HepG2 (cell line): ENCODE measurements around the gene MFSD11. TPM values are rescaled to one million over a fixed set of nuclear protein-coding genes. Genes with fewer than 3 reads are reported as not detected.

Source experiments
- ATAC-seq: fragments of 200-7000 bp; cut with Tn5 transposase; 3 replicates; pipeline ENCODE4 v1.9.1; 2020; ENCODE audit warnings: mild to moderate bottlenecking, moderate library complexity
- BruUV-seq: library from RNA; stranded (reverse); fragments of 400-500 nt; replicated peaks from 2 replicates; lab custom pipeline; 2021; lab: Mats Ljungman, UMichigan
- CTCF ChIA-PET: fragments of 300-600 bp; formaldehyde crosslinking; extraction: SDS; loops from one replicate; lab custom pipeline; 2021; ENCODE audit warnings: low total read pairs, inconsistent platforms, low intra/inter-chr PET ratio; lab: Yijun Ruan, JAX
- POLR2A ChIA-PET: fragments of 350-600 bp; sonication (Branson Sonifier 250); formaldehyde crosslinking; loops from one replicate; lab custom pipeline; 2020; ENCODE audit warnings: antibody characterized with exemption, inconsistent platforms; lab: Yijun Ruan, JAX
- DNase-seq: peaks from one replicate; pipeline ENCODE4 v3.0.0-alpha.2; 2015; ENCODE audit warnings: low spot score
- FAIRE-seq: peaks from 3 replicates; lab custom pipeline; 2011; peaks lifted over from hg19 to GRCh38; lab: Jason Lieb, UNC
- H2AFZ ChIP-seq: one replicate; pipeline ENCODE4 v1.6.1; 2011; ENCODE audit warnings: low read length, inconsistent platforms
- H3K27ac ChIP-seq: fragments of 300-600 bp; 3 replicates; pipeline ENCODE4 v1.8.0; 2011; ENCODE audit warnings: mixed run types, mild to moderate bottlenecking, mixed read lengths, low read length, inconsistent platforms; ENCODE audit not compliant: insufficient read depth; ENCODE audit errors: extremely low read length
- H3K27me3 ChIP-seq, 2 experiments: fragments of 200-600 bp in 1 of 2; 2 replicates in 1 of 2; 3 replicates in 1 of 2; pipeline versions ENCODE4 v1.6.0 to v1.8.0; 2011; ENCODE audit warnings: low read length in 2 of 2, mild to moderate bottlenecking in 2 of 2, moderate library complexity in 2 of 2, inconsistent platforms in 1 of 2; ENCODE audit not compliant: insufficient read depth in 2 of 2, control insufficient read depth in 1 of 2
- H3K36me3 ChIP-seq, 2 experiments: fragments of 200-600 bp in 1 of 2; replicated peaks in 1 of 2; 2 replicates in 1 of 2; 3 replicates in 1 of 2; pipeline versions ENCODE4 v1.5.1 to v1.8.0; 2011; ENCODE audit warnings: low read length in 2 of 2, inconsistent platforms in 1 of 2; ENCODE audit not compliant: insufficient read depth in 2 of 2, control insufficient read depth in 1 of 2
- H3K4me1 ChIP-seq: 2 replicates; pipeline ENCODE4 v1.5.1; 2012; ENCODE audit warnings: low read length, inconsistent platforms; ENCODE audit not compliant: insufficient read depth
- H3K4me2 ChIP-seq: 2 replicates; pipeline ENCODE4 v1.6.0; 2011; ENCODE audit warnings: low read depth, low read length, inconsistent platforms
- H3K4me3 ChIP-seq, 3 experiments: fragments of 200-600 bp in 1 of 3; sonication (generic), shearing (Covaris generic) in 1 of 3; replicated peaks in 1 of 3; 2 replicates each; pipeline ENCODE4 v1.5.1; 2011 to 2016; ENCODE audit warnings: low read length in 3 of 3, inconsistent platforms in 2 of 3, low read depth in 2 of 3, mild to moderate bottlenecking in 2 of 3, control low read depth in 1 of 3, mixed read lengths in 1 of 3; ENCODE audit not compliant: insufficient read depth in 1 of 3
- H3K79me2 ChIP-seq: one replicate; pipeline ENCODE4 v1.6.1; 2011; ENCODE audit warnings: low read length, inconsistent platforms; ENCODE audit not compliant: insufficient read depth
- H3K9ac ChIP-seq: 2 replicates; pipeline ENCODE4 v1.6.0; 2011; ENCODE audit warnings: mild to moderate bottlenecking, low read depth, low read length, inconsistent platforms; ENCODE audit not compliant: insufficient read depth
- H3K9me3 ChIP-seq: 2 replicates; pipeline ENCODE4 v1.5.1; 2012; ENCODE audit warnings: mild to moderate bottlenecking, low read length
- H4K20me1 ChIP-seq: 2 replicates; pipeline ENCODE4 v1.6.0; 2011; ENCODE audit warnings: inconsistent platforms, mild to moderate bottlenecking, low read length, moderate library complexity; ENCODE audit not compliant: insufficient read depth
- DNMT3B ChIP-seq: conservative IDR thresholded peaks from 2 replicates; pipeline ENCODE4 v1.6.1; 2016; ENCODE audit warnings: missing biosample characterization, control low read depth
- HMG20A ChIP-seq: IDR thresholded peaks from 2 replicates; pipeline ENCODE4 v1.6.1; 2016; ENCODE audit warnings: borderline replicate concordance
- KDM1A ChIP-seq: IDR thresholded peaks from 2 replicates; pipeline ENCODE4 v1.6.1; 2016; ENCODE audit warnings: missing compliant biosample characterization
- SRSF1 ChIP-seq: fragments of 200-400 bp; formaldehyde crosslinking; optimal IDR thresholded peaks from 2 replicates; pipeline ENCODE3; 2017; ENCODE audit warnings: mild to moderate bottlenecking, low read depth, low read length, moderate library complexity
- TBL1XR1 ChIP-seq: fragments of 150-350 bp; IDR thresholded peaks from 2 replicates; pipeline ENCODE4 v1.6.1; 2014; ENCODE audit warnings: borderline replicate concordance, low read length; ENCODE audit not compliant: partially characterized antibody
- TRIM22 ChIP-seq: fragments of 450-650 bp; IDR thresholded peaks from 2 replicates; pipeline ENCODE4 v1.6.1; 2017
- XBP1 ChIP-seq: sonication (generic); formaldehyde crosslinking; IDR thresholded peaks from 2 replicates; pipeline ENCODE4 v1.5.0; 2020; ENCODE audit warnings: missing genetic modification reagents
- ZBTB37 ChIP-seq: sonication (generic); formaldehyde crosslinking; IDR thresholded peaks from 2 replicates; pipeline ENCODE4 v1.4.0; 2020; ENCODE audit warnings: mild to moderate bottlenecking, missing genetic modification reagents
- ZFP1 ChIP-seq: IDR thresholded peaks from 2 replicates; pipeline ENCODE4 v1.6.1; 2016
- ZFP36 ChIP-seq: fragments of 150-350 bp; IDR thresholded peaks from 2 replicates; pipeline ENCODE4 v1.6.1; 2018; ENCODE audit warnings: borderline replicate concordance, low read length, low read depth; ENCODE audit not compliant: partially characterized antibody
- ZFP37 ChIP-seq: sonication (generic); formaldehyde crosslinking; IDR thresholded peaks from 2 replicates; pipeline ENCODE4 v1.4.0; 2020; ENCODE audit warnings: missing genetic modification reagents, borderline replicate concordance
- ZFP41 ChIP-seq: sonication (generic); formaldehyde crosslinking; IDR thresholded peaks from 2 replicates; pipeline ENCODE4 v1.4.0; 2020; ENCODE audit warnings: mild to moderate bottlenecking, missing genetic modification reagents, borderline replicate concordance
- ZIK1 ChIP-seq: sonication (generic); formaldehyde crosslinking; IDR thresholded peaks from 2 replicates; pipeline ENCODE4 v1.5.0; 2020; ENCODE audit warnings: mild to moderate bottlenecking, low read depth, missing genetic modification reagents, borderline replicate concordance
- ZNF124 ChIP-seq: sonication (generic); formaldehyde crosslinking; IDR thresholded peaks from 2 replicates; pipeline ENCODE4 v1.4.0; 2020; ENCODE audit warnings: missing genetic modification reagents
- ZNF34 ChIP-seq: sonication (generic); formaldehyde crosslinking; IDR thresholded peaks from 2 replicates; pipeline ENCODE4 v1.4.0; 2020; ENCODE audit warnings: mild to moderate bottlenecking, missing genetic modification reagents, borderline replicate concordance
- ZNF550 ChIP-seq: sonication (generic); formaldehyde crosslinking; IDR thresholded peaks from 2 replicates; pipeline ENCODE4 v1.4.0; 2020; ENCODE audit warnings: mild to moderate bottlenecking, missing genetic modification reagents, borderline replicate concordance
- ZNF580 ChIP-seq: IDR thresholded peaks from 2 replicates; pipeline ENCODE4 v1.6.1; 2016; ENCODE audit warnings: low read depth, borderline replicate concordance
- ZSCAN12 ChIP-seq: sonication (generic); formaldehyde crosslinking; IDR thresholded peaks from 2 replicates; pipeline ENCODE4 v1.9.0; 2021; ENCODE audit warnings: mild to moderate bottlenecking, missing genetic modification reagents
- WGBS: methylation state at CpG from one replicate; pipeline ENCODE4 v1.1.6; 2017; ENCODE audit warnings: low lambda C conversion rate; 5-methylcytosine and 5-hydroxymethylcytosine counted together
- in situ Hi-C: cut with HindIII; loops from 2 replicates; pipeline ENCODE4 v1.10.0; 2017; ENCODE audit warnings: low pct_unique_long_range_greater_than_20kb; ENCODE audit not compliant: extremely low pct_ligation_motif_present
- intact Hi-C: fragments of 100-400 bp; cut with micrococcal nuclease; formaldehyde crosslinking; loops from one replicate; pipeline ENCODE4 v1.10.0; 2022; ENCODE audit not compliant: unreplicated experiment
- polyA plus RNA-seq, 8 experiments: library from polyadenylated mRNA; depleted of rRNA in 3 of 8; stranded (reverse) in 7 of 8; unstranded in 1 of 8; fragments of >200 nt; fragmentation: Illumina TruSeq in 4 of 8; extraction: Trizol in 4 of 8; gene quantifications; 2 replicates each; pipeline versions ENCODE4 v1.2.1 to v1.2.3, GENCODE V29; 2011 to 2016; ENCODE audit warnings: low read depth in 4 of 8, missing spikeins in 1 of 8, mixed read lengths in 1 of 8; ENCODE audit not compliant: insufficient read depth in 1 of 8
- total RNA-seq, 5 experiments: library from RNA; depleted of rRNA; stranded (reverse); fragments of >200 nt; fragmentation: Illumina TruSeq; extraction: Trizol; gene quantifications; 2 replicates each; pipeline ENCODE4 v1.2.3, GENCODE V29; 2016; ENCODE audit warnings: low read depth in 1 of 5
- TF ChIP-seq, protein P1 (sequence below): sonication (generic); formaldehyde crosslinking; IDR thresholded peaks from 2 replicates; pipeline ENCODE4 v1.5.0; 2020; ENCODE audit warnings: missing genetic modification reagents
- TF ChIP-seq, protein P2 (sequence below): sonication (generic); formaldehyde crosslinking; IDR thresholded peaks from 2 replicates; pipeline ENCODE4 v1.5.0; 2020; ENCODE audit warnings: mild to moderate bottlenecking, missing genetic modification reagents

The MFSD11 gene
- total and polyA plus RNA-seq, 2 of the 13 experiments (the other 11 are each of a cell fraction or from before 2014, with no cell fraction given): 26.1 to 36.3 TPM

GRCh38 chr17:76726231-76726775 lies 11.6 kb upstream of the MFSD11 start, which contains the start of gene JMJD6:
TSS of gene JMJD6 (minus strand) at chr17:76726606. CDS start at chr17:76726475, 131 bp downstream.
- peaks cover 55% of the 10 kb centered on the region for H3K79me2 ChIP-seq
- H3K9me3 ChIP-seq: no peaks in the 10 kb centered on the region
- FAIRE-seq (peak; percentile 74), DNase-seq (peak; percentile 93), ATAC-seq (peak; percentile 82)
- intact Hi-C loops (no loop called here), in situ Hi-C loops (no loop called here)
- under 1% methylated on average over 23 of the region's 60 CpGs for WGBS
- CTCF ChIA-PET: no interaction called here
- peak within 1 kb of the TSS; percentile 98 for H3K27ac ChIP-seq
- H4K20me1 ChIP-seq: peaks cover 8% of the 10 kb centered on the region
- peak within 1 kb of the TSS; percentile 78 to 98 (median 95) for H3K4me3 ChIP-seq
- peak within 1 kb of the TSS; percentile 97 for H3K9ac ChIP-seq
- no peaks in the 10 kb centered on the region for H3K27me3 ChIP-seq
- H3K4me2 ChIP-seq: peak within 1 kb of the TSS; percentile 98
- no peak within 1 kb of the TSS for H2AFZ ChIP-seq
- peaks cover 15 to 30% of the 10 kb centered on the region in 2 experiments for H3K36me3 ChIP-seq
- TSS peak; percentile 74 for BruUV-seq
- H3K4me1 ChIP-seq: peaks cover 69% of the 10 kb centered on the region
- POLR2A ChIA-PET: interaction anchor here (0.6 to 5.1 kb wide), 8 partner anchors 9 to 55 kb away, joined by 3 to 71 read pairs (median 5); partner anchors contain the start of genes MFSD11, MXRA7 and SRSF2
- TF ChIP-seq ZNF580 (CRISPR knock-in tag) (peak; percentile 82), TBL1XR1 (no peak), ZFP1 (CRISPR knock-in tag) (no peak), ZFP41 (CRISPR knock-in tag) (no peak), ZBTB37 (CRISPR knock-in tag) (no peak), ZNF34 (CRISPR knock-in tag) (no peak), ZFP36 (no peak), ZIK1 (CRISPR knock-in tag) (peak; percentile 31; the same call in 1 of the 2 replicates), SRSF1 (no peak), XBP1 (CRISPR knock-in tag) (no peak), DNMT3B (CRISPR knock-in tag) (no peak; the same call in 1 of the 2 replicates), ZFP37 (no peak; the same call in 1 of the 2 replicates), TRIM22 (no peak), HMG20A (CRISPR knock-in tag) (0 out of 2 replicates have a peak, but pooled peaks have one; percentile 16), KDM1A (CRISPR knock-in tag) (no peak), ZNF550 (CRISPR knock-in tag) (no peak), ZNF124 (0 out of 2 replicates have a peak, but pooled peaks have one; percentile 53), ZSCAN12 (no peak)
- TF ChIP-seq, protein P1, sequence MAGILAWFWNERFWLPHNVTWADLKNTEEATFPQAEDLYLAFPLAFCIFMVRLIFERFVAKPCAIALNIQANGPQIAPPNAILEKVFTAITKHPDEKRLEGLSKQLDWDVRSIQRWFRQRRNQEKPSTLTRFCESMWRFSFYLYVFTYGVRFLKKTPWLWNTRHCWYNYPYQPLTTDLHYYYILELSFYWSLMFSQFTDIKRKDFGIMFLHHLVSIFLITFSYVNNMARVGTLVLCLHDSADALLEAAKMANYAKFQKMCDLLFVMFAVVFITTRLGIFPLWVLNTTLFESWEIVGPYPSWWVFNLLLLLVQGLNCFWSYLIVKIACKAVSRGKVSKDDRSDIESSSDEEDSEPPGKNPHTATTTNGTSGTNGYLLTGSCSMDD (CRISPR knock-in tag): no peak
- TF ChIP-seq, protein P2, sequence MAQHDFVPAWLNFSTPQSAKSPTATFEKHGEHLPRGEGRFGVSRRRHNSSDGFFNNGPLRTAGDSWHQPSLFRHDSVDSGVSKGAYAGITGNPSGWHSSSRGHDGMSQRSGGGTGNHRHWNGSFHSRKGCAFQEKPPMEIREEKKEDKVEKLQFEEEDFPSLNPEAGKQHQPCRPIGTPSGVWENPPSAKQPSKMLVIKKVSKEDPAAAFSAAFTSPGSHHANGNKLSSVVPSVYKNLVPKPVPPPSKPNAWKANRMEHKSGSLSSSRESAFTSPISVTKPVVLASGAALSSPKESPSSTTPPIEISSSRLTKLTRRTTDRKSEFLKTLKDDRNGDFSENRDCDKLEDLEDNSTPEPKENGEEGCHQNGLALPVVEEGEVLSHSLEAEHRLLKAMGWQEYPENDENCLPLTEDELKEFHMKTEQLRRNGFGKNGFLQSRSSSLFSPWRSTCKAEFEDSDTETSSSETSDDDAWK: no peak
